Esophagus squamous epithelium (tissue), 5 donors: ENCODE results near the gene ARNT2. TPM values are rescaled to one million over a fixed set of nuclear protein-coding genes. Genes with fewer than 3 reads are reported as not detected.
"Not testable (repeated sequence)": the region's sequence is repeated elsewhere in the genome, so short reads cannot be mapped to it uniquely, and the experiment has no call there.

ENCODE experiments used
- DNase-seq: peaks from one replicate; lab custom pipeline; 2025; lab: John Stamatoyannopoulos, UW
- H3K27ac ChIP-seq, 4 donors: fragments of 200-600 bp; sonication (generic); one replicate each; pipeline ENCODE4 v1.5.1; 2016 to 2019; ENCODE audit warnings: mild to moderate bottlenecking in 1 of 4
- H3K27me3 ChIP-seq, 4 donors: fragments of 200-600 bp; sonication (generic); 1 replicate in 3 of 4; 2 replicates in 1 of 4; pipeline versions ENCODE4 v1.5.1 to v1.6.0; 2017 to 2021; ENCODE audit warnings: antibody characterized with exemption in 1 of 4
- H3K36me3 ChIP-seq, 3 donors: fragments of 200-600 bp; sonication (generic); one replicate each; pipeline ENCODE4 v1.5.1; 2016 to 2019
- H3K4me1 ChIP-seq, 3 donors: fragments of 200-600 bp; sonication (generic); one replicate each; pipeline ENCODE4 v1.5.1; 2017 to 2019
- H3K4me3 ChIP-seq, 4 donors: fragments of 200-600 bp; sonication (generic); 1 replicate in 3 of 4; 2 replicates in 1 of 4; pipeline ENCODE4 v1.5.1; 2016 to 2019; ENCODE audit warnings: mild to moderate bottlenecking in 2 of 4, moderate library complexity in 1 of 4
- H3K9me3 ChIP-seq, 3 donors: fragments of 200-600 bp; sonication (generic); one replicate each; pipeline ENCODE4 v1.5.1; 2016 to 2019
- POLR2A ChIP-seq, 4 donors: fragments of 450-650 bp; IDR thresholded peaks; one replicate each; pipeline ENCODE4 v1.6.1; 2017; ENCODE audit warnings: antibody characterized with exemption in 4 of 4, mild to moderate bottlenecking in 4 of 4, moderate library complexity in 3 of 4
- WGBS, 2 donors: methylation state at CpG; one replicate each; pipeline ENCODE4 v1.1.5; 2018; 5-methylcytosine and 5-hydroxymethylcytosine counted together
- intact Hi-C: fragments of 100-400 bp; cut with DNase I; formaldehyde crosslinking; loops from one replicate; pipeline ENCODE4 v1.15.0; 2022
- total RNA-seq, 4 donors: library from RNA; depleted of rRNA; stranded (reverse); fragments of >200 nt; gene quantifications; one replicate each; pipeline ENCODE4 v1.1.0, GENCODE V29; 2016
- TF ChIP-seq, protein P1 (sequence below), 6 experiments: fragments of 450-650 bp in 4 of 6; fragments of 200-600 bp in 2 of 6; sonication (generic) in 2 of 6; IDR thresholded peaks; one replicate each; pipeline ENCODE4 v1.5.1; 2016 to 2019; ENCODE audit warnings: antibody characterized with exemption in 6 of 6, mild to moderate bottlenecking in 4 of 6, moderate library complexity in 4 of 6
- donor health status: DM: yes; HTN: yes; CAD: no.

The ARNT2 gene
- total RNA-seq, 4 donors from 2014 or later, result 0.15 to 5.7 (median 1.7) TPM

DNA sequence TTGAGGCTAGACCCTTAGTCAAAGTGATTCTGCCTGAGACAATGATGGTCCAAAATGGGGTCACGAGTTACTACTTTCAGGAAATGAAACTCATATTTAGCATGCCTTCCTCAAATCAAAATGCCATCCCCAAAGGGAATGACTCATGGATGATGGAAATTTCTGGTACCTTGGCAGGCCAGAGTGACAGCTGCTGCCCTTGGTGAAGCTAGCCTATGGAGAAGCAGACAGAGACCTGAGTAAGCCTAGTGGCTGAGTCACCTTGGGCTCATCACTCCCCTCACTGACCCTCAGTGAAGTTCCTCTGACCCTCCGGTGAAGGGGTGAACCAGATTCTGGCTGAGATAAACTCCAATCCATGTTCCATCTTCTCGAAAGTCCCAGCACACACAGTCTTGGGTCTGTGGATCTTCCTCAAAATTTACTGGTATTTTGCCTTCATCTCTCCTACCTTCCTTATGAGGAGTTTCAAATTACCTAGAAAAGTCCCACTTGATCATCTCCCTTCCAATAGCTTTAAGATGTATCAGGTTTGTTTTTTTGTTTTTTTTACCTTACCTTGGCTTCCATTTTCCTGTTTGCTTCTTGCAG, 236.4 kb downstream of the ARNT2 start:
- intact Hi-C loops, result no loop called here
- Histone ChIP-seq H3K4me3 (no peak overlapping the region), H3K4me1 (peaks cover 0 to 13% (median 0%) of the 10 kb centered on the region in 3 donors), H3K36me3 (no peaks in the 10 kb centered on the region), H3K27ac (peak overlapping the region in 2 of 4 donors; percentile 33 to 34), H3K27me3 (no peaks in the 10 kb centered on the region), H3K9me3 (peaks cover 0 to 10% (median 7%) of the 10 kb centered on the region in 3 donors)
- no peak for TF ChIP-seq POLR2A (IDR thresholded peaks at IDR 0.05)
- TF ChIP-seq, protein P1, sequence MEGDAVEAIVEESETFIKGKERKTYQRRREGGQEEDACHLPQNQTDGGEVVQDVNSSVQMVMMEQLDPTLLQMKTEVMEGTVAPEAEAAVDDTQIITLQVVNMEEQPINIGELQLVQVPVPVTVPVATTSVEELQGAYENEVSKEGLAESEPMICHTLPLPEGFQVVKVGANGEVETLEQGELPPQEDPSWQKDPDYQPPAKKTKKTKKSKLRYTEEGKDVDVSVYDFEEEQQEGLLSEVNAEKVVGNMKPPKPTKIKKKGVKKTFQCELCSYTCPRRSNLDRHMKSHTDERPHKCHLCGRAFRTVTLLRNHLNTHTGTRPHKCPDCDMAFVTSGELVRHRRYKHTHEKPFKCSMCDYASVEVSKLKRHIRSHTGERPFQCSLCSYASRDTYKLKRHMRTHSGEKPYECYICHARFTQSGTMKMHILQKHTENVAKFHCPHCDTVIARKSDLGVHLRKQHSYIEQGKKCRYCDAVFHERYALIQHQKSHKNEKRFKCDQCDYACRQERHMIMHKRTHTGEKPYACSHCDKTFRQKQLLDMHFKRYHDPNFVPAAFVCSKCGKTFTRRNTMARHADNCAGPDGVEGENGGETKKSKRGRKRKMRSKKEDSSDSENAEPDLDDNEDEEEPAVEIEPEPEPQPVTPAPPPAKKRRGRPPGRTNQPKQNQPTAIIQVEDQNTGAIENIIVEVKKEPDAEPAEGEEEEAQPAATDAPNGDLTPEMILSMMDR (IDR thresholded peaks at IDR 0.05), result no peak
- 75 to 87% methylated on average over 3 of the region's 3 CpGs for WGBS, 2 donors
- DNase-seq, result no peak

DNA sequence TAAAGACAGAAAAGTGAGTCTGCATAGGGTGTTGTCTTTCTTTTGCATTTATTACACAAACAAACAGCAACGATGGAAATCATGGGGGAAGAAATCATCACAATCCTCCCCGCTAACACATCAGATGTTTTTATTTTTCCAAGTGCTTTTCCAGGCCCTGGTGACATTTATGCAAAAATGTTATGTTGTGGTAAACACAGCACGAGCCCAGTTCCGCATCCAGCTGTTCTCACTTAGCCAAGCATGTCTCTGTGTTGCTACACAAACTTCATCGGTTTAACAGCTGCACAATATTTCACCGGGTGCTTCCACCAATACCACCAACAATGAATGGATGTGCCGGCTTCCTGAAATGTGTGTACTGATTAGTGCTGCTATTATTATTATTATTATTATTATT, 237.2 kb downstream of the ARNT2 start:
- H3K27me3 ChIP-seq, result no peaks in the 10 kb centered on the region
- H3K4me3 ChIP-seq, result no peak overlapping the region
- H3K9me3 ChIP-seq, result peaks cover 0 to 10% (median 7%) of the 10 kb centered on the region in 3 donors
- DNase-seq, result no peak
- 83 to 84% methylated on average over 7 of the region's 7 CpGs for WGBS, 2 donors
- intact Hi-C loops, result no loop called here
- TF ChIP-seq, protein P1 (IDR thresholded peaks at IDR 0.05), result no peak
- no peak for TF ChIP-seq POLR2A (IDR thresholded peaks at IDR 0.05)
- H3K27ac ChIP-seq, result no peak overlapping the region
- no peaks in the 10 kb centered on the region for H3K36me3 ChIP-seq
- H3K4me1 ChIP-seq, result peaks cover 0 to 9% (median 0%) of the 10 kb centered on the region in 3 donors

DNA sequence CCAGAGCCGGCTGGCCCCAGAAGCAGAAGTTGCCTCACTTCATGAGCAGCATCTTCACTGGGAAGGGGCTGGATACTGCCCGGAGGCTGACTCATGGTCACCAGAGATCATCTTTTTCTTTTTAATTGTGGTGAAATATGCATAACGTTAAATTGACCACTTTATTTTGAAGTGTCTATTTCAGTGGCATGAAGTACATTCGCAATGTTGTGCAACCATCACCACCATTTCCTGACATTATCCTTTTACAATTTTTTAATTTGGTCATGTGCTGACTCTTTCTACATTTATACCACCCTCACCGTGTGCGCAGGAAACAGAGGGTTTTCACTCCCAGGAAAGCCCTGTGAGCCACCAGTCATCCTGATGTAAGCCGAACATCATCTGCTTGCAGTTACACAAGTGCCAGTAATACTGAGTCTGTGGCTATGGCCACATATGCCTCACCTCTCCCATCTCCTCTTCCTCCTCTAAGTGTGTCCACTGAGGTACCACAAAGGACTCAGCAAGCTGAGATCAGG, 239.3 kb downstream of the ARNT2 start:
- H3K27me3 ChIP-seq, result no peaks in the 10 kb centered on the region
- peaks cover 0 to 10% (median 7%) of the 10 kb centered on the region in 3 donors for H3K9me3 ChIP-seq
- 58 to 73% methylated on average over 7 of the region's 7 CpGs for WGBS, 2 donors
- intact Hi-C loops, result no loop called here
- H3K4me1 ChIP-seq, result no peaks in the 10 kb centered on the region
- no peak for TF ChIP-seq POLR2A (IDR thresholded peaks at IDR 0.05)
- TF ChIP-seq, protein P1 (IDR thresholded peaks at IDR 0.05), result no peak
- no peak overlapping the region for H3K4me3 ChIP-seq
- H3K36me3 ChIP-seq, result no peaks in the 10 kb centered on the region
- H3K27ac ChIP-seq, result no peak overlapping the region
- no peak for DNase-seq

DNA sequence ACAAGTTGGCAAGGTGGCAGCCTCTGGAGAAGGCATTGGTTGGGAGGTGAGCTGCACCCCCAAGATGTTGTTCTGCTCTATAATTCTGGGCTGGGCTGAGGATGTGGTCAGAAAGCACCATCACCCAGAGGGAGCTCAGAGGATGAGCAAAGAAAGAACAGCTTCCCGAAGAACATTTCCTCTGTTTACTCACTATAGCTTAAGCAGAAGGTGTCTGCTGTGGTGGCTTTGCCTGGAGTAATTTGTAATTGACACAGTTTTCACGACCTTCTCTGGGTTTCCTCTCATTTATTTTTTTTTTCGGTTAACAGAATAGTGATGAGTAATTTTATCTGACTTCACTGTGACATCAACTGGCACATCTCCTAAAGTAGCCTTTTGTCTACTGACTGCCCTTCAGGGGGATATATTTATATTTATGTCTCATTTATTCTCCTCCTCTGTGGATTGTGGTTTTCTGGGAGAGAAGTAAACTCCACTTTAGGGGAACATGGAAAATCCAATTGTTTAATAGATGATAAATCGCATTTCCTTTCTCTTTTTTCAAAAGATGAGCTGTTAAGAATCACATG, 241.4 kb downstream of the ARNT2 start:
- WGBS, 2 donors, result 39 to 45% methylated on average over 4 of the region's 4 CpGs
- no peak overlapping the region for H3K4me3 ChIP-seq
- no peaks in the 10 kb centered on the region for H3K4me1 ChIP-seq
- intact Hi-C loops, result no loop called here
- H3K27me3 ChIP-seq, result no peaks in the 10 kb centered on the region
- H3K27ac ChIP-seq, result no peak overlapping the region
- peaks cover 0 to 8% (median 7%) of the 10 kb centered on the region in 3 donors for H3K9me3 ChIP-seq
- DNase-seq, result no peak
- no peak for TF ChIP-seq POLR2A (IDR thresholded peaks at IDR 0.05)
- TF ChIP-seq, protein P1 (IDR thresholded peaks at IDR 0.05), result no peak
- no peaks in the 10 kb centered on the region for H3K36me3 ChIP-seq

DNA sequence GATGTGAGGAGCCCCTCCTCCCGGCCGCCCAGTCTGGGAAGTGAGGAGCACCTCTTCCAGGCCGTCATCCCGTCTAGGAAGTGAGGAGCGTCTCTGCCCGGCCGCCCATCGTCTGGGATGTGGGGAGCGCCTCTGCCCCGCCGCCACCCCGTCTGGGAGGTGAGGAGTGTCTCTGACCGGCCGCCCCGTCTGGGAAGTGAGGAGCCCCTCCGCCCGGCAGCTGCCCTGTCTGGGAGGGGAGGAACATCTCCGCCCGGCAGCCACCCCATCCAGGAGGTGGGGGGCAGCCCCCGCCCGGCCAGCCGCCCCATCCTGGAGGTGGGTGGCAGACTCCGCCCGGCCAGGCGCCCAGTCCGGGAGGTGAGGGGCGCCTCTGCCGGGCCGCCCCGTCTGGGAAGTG, 243.2 kb downstream of the ARNT2 start:
- WGBS, 2 donors, result no CpG with 5 or more reads among the region's 30 CpGs
- H3K36me3 ChIP-seq, H3K27me3 ChIP-seq, H3K4me3 ChIP-seq, H3K27ac ChIP-seq, DNase-seq, H3K4me1 ChIP-seq, intact Hi-C loops: not testable (repeated sequence)
- H3K9me3 ChIP-seq, result peaks cover 0 to 14% (median 8%) of the 10 kb centered on the region in 3 donors

Other genes starting within 250 kb of the ARNT2 start
- not detected for gene CTXND1, start 152.2 kb upstream of the ARNT2 start, total RNA-seq